Measurements from ENCODE around the gene KCNT1.

KCNT1 gene

GRCh38 chr9:135705376-135705775 lies 3.4 kb downstream of the KCNT1 start:
- no peak for DNase-seq (ENCODE audit: low read depth)
- no peak overlapping the region for H3K4me3 ChIP-seq (replicated peaks; ENCODE audit: low read depth, low read length)
- no peak for TF ChIP-seq CTCF (IDR thresholded peaks at IDR 0.05; ENCODE audit: low read length, missing control alignments)

DNA sequence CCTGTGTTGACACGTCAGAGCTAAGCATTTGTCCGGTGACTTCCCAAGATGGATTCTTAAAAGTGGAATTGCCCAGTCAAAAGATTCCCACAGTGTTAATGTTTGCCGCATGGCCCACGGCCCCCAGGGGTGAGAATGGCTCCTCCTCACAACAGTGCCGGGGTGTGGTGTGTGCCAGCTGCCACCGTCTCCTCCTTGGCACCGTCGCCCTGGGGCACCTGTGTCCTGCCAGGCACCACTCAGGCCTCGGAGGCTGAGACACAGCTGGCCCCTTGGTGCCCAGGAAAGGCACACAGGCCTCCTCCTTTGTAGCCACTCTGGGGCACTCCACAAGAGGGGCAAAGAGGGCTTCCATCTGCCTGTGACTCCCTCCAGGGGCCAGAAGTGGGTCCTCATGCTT lies 4.3 kb downstream of the KCNT1 start:
- DNase-seq (ENCODE audit: low read depth) = no peak

GRCh38 chr9:135707252-135708138 lies 5.5 kb downstream of the KCNT1 start:
- no peak for DNase-seq (ENCODE audit: low read depth)
- H3K4me3 ChIP-seq (replicated peaks; ENCODE audit: low read depth, low read length) = no peak overlapping the region
- TF ChIP-seq CTCF (IDR thresholded peaks at IDR 0.05; ENCODE audit: low read length, missing control alignments) = no peak

More for the DNA sequence above, 4.3 kb downstream of the KCNT1 start:
- no peak for TF ChIP-seq CTCF (IDR thresholded peaks at IDR 0.05; ENCODE audit: low read length, missing control alignments)
- no peak overlapping the region for H3K4me3 ChIP-seq (replicated peaks; ENCODE audit: low read depth, low read length)

- H3K4me3 ChIP-seq (replicated peaks; ENCODE audit: low read depth, low read length) = no peak overlapping the region
- TF ChIP-seq CTCF (IDR thresholded peaks at IDR 0.05; ENCODE audit: low read length, missing control alignments) = no peak
- DNase-seq (ENCODE audit: low read depth) = no peak
These were observed 6.2 kb downstream of the KCNT1 start for GRCh38 chr9:135708164-135708563.

DNA sequence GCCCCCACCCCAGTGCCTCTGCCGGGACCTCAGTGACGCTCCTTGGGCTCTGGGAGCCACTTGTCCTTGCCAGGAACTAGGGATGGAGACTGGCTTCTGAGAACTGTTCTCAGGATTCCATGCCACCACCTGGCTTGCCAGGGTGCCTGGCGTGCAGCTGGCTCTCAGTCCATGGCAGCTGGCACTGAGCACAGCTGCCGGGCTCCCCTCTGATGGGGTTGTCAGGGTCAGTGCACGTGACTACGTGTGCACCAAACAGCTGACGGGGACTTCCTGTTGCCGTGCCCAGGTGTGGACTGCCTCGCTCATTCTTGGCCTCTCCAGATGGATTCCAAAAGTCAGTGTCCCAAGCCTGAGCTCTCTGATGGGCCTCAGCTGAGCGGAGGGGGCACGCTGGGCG lies 9.4 kb downstream of the KCNT1 start:
- TF ChIP-seq CTCF (IDR thresholded peaks at IDR 0.05; ENCODE audit: low read length, missing control alignments) = no peak
- H3K4me3 ChIP-seq (replicated peaks; ENCODE audit: low read depth, low read length) = no peak overlapping the region
- no peak for DNase-seq (ENCODE audit: low read depth)

DNA sequence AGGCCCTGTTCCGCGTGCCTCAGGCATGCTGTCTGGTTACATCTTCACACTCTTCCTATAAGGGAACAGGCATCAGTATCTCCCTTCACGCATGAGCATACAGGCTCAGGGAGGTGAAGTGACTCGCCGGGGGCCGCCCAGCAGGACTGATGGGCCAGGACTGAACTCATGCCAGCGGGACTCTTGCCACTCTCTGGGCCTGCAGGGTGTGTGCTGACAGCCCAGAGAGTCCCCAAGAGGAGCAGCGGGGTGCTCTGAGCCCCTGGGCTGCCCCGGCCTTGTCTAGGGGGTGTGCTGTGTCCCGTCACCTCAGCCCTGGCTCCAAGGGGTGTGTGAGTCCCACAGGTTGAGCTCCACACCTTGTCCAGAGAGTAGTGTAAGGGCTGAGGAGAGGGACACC lies 9.9 kb downstream of the KCNT1 start:
- H3K4me3 ChIP-seq (replicated peaks; ENCODE audit: low read depth, low read length) = no peak overlapping the region
- no peak for TF ChIP-seq CTCF (IDR thresholded peaks at IDR 0.05; ENCODE audit: low read length, missing control alignments)

More for the DNA sequence above, 9.9 kb downstream of the KCNT1 start:
- no peak for DNase-seq (ENCODE audit: low read depth)
